WTC11 (cell line): ENCODE measurements around the gene IQCK. TPM values are rescaled to one million over a fixed set of nuclear protein-coding genes. Genes with fewer than 3 reads are reported as not detected.

Experiments used
- ATAC-seq: fragments of 200-7000 bp; cut with Tn5 transposase; 2 replicates; pipeline ENCODE4 v1.10.0; 2021; ENCODE audit warnings: mild to moderate bottlenecking, moderate library complexity
- CTCF ChIA-PET: fragments of 300-600 bp; sonication (Branson Sonifier 250); formaldehyde crosslinking; loops from one replicate; lab custom pipeline; 2021; ENCODE audit warnings: antibody characterized with exemption; lab: Charles Lee
- POLR2A ChIA-PET: fragments of 350-600 bp; sonication (Branson Sonifier 250); formaldehyde crosslinking; loops from one replicate; lab custom pipeline; 2021; ENCODE audit warnings: antibody characterized with exemption; lab: Charles Lee
- DNase-seq: peaks from one replicate; pipeline ENCODE4 v3.0.0; 2021; ENCODE audit warnings: low spot score
- H3K27ac Mint-ChIP-seq: 2 replicates; pipeline ENCODE4 v1.8.0; 2021; ENCODE audit warnings: mixed read lengths
- H3K27me3 Mint-ChIP-seq: 2 replicates; pipeline ENCODE4 v1.8.0; 2021; ENCODE audit warnings: low read depth, mild to moderate bottlenecking, moderate library complexity, mixed read lengths
- H3K36me3 Mint-ChIP-seq: 2 replicates; pipeline ENCODE4 v1.8.0; 2021; ENCODE audit warnings: mixed read lengths
- H3K4me1 Mint-ChIP-seq: 2 replicates; pipeline ENCODE4 v1.8.0; 2022; ENCODE audit warnings: mixed read lengths
- H3K4me3 Mint-ChIP-seq: 2 replicates; pipeline ENCODE4 v1.8.0; 2021; ENCODE audit warnings: mild to moderate bottlenecking, moderate library complexity, mixed read lengths
- H3K9me3 Mint-ChIP-seq: 2 replicates; pipeline ENCODE4 v1.8.0; 2021; ENCODE audit warnings: mixed read lengths
- E2F1 ChIP-seq: sonication (generic); formaldehyde crosslinking; IDR thresholded peaks from 2 replicates; pipeline ENCODE4 v1.8.0; 2022; ENCODE audit warnings: mild to moderate bottlenecking, missing genetic modification reagents
- ESRRA ChIP-seq: sonication (generic); formaldehyde crosslinking; IDR thresholded peaks from 2 replicates; pipeline ENCODE4 v1.8.1; 2022; ENCODE audit warnings: mild to moderate bottlenecking, missing genetic modification reagents, borderline replicate concordance
- FOXK1 ChIP-seq: sonication (generic); formaldehyde crosslinking; IDR thresholded peaks from 2 replicates; pipeline ENCODE4 v1.8.0; 2022; ENCODE audit warnings: mild to moderate bottlenecking, moderate library complexity, missing genetic modification reagents
- FOXP4 ChIP-seq: sonication (generic); formaldehyde crosslinking; IDR thresholded peaks from 2 replicates; pipeline ENCODE4 v1.8.0; 2022; ENCODE audit warnings: mild to moderate bottlenecking, missing genetic modification reagents
- IRF2 ChIP-seq: sonication (generic); formaldehyde crosslinking; IDR thresholded peaks from 2 replicates; pipeline ENCODE4 v1.8.0; 2022; ENCODE audit warnings: low read depth, missing genetic modification reagents, borderline replicate concordance
- JUN ChIP-seq: sonication (generic); formaldehyde crosslinking; IDR thresholded peaks from 2 replicates; pipeline ENCODE4 v1.8.0; 2023; ENCODE audit warnings: mild to moderate bottlenecking, missing genetic modification reagents
- MXD4 ChIP-seq: fragments of 250-450 bp; sonication (Bioruptor Pico); IDR thresholded peaks from 2 replicates; pipeline ENCODE4 v1.8.0; 2021; ENCODE audit warnings: mild to moderate bottlenecking, moderate library complexity, borderline replicate concordance
- NFATC4 ChIP-seq: fragments of 250-450 bp; sonication (Bioruptor Pico); IDR thresholded peaks from 2 replicates; pipeline ENCODE4 v1.9.0; 2021; ENCODE audit warnings: mild to moderate bottlenecking
- NFE2L1 ChIP-seq: sonication (generic); formaldehyde crosslinking; IDR thresholded peaks from 2 replicates; pipeline ENCODE4 v1.8.1; 2023; ENCODE audit warnings: missing genetic modification reagents
- NR1H2 ChIP-seq: sonication (generic); formaldehyde crosslinking; IDR thresholded peaks from 2 replicates; pipeline ENCODE4 v1.9.0; 2021; ENCODE audit warnings: mild to moderate bottlenecking, moderate library complexity, missing genetic modification reagents
- RELA ChIP-seq: sonication (generic); formaldehyde crosslinking; IDR thresholded peaks from 2 replicates; pipeline ENCODE4 v1.8.1; 2022; ENCODE audit warnings: missing genetic modification reagents, mild to moderate bottlenecking, borderline replicate concordance
- SOX15 ChIP-seq: fragments of 250-450 bp; sonication (Bioruptor Pico); IDR thresholded peaks from 2 replicates; pipeline ENCODE4 v1.9.0; 2021; ENCODE audit warnings: mild to moderate bottlenecking
- SP1 ChIP-seq: sonication (generic); formaldehyde crosslinking; conservative IDR thresholded peaks from 2 replicates; pipeline ENCODE4 v1.8.1; 2022; ENCODE audit warnings: missing genetic modification reagents
- TCF7 ChIP-seq: sonication (generic); formaldehyde crosslinking; IDR thresholded peaks from 2 replicates; pipeline ENCODE4 v1.8.0; 2022; ENCODE audit warnings: mild to moderate bottlenecking, low read depth, missing genetic modification reagents, moderate library complexity
- USF1 ChIP-seq: sonication (generic); formaldehyde crosslinking; IDR thresholded peaks from 2 replicates; pipeline ENCODE4 v1.8.0; 2022; ENCODE audit warnings: mild to moderate bottlenecking, missing genetic modification reagents
- ZBTB43 ChIP-seq: sonication (generic); formaldehyde crosslinking; IDR thresholded peaks from 2 replicates; pipeline ENCODE4 v1.8.1; 2023; ENCODE audit warnings: mild to moderate bottlenecking, missing genetic modification reagents
- ZNF416 ChIP-seq: fragments of 250-450 bp; sonication (Bioruptor Pico); IDR thresholded peaks from 2 replicates; pipeline ENCODE4 v1.9.0; 2021; ENCODE audit warnings: mild to moderate bottlenecking, inconsistent platforms
- ZNF512 ChIP-seq: sonication (generic); formaldehyde crosslinking; IDR thresholded peaks from 2 replicates; pipeline ENCODE4 v1.8.1; 2022; ENCODE audit warnings: missing genetic modification reagents, borderline replicate concordance
- total RNA-seq: library from RNA; stranded (reverse); gene quantifications from 3 replicates; pipeline ENCODE4 v1.2.3, GENCODE V29; 2021

IQCK gene
- total RNA-seq, 1 experiment from 2014 or later = 5.8 TPM

GRCh38 chr16:19835196-19835595 is 117.1 kb downstream of the IQCK start (continued):
- no peak for TF ChIP-seq ZNF512

- POLR2A ChIA-PET = no interaction called here
Measured at GRCh38 chr16:19835968-19836421, 117.9 kb downstream of the IQCK start.

GRCh38 chr16:19837331-19837980 is 119.4 kb downstream of the IQCK start:
- ChIA-PET POLR2A (no interaction called here), CTCF (interaction anchor here (0.8 to 2.1 kb wide), 3 partner anchors 17 to 70 kb away, joined by 3 to 6 read pairs (median 3); no protein-coding TSS in a partner anchor)
- DNase-seq = no peak
- no peak for TF ChIP-seq E2F1 (CRISPR knock-in tag)
- TF ChIP-seq SP1 (CRISPR knock-in tag) = no peak
- TF ChIP-seq TCF7 (CRISPR knock-in tag) = no peak
- TF ChIP-seq USF1 (CRISPR knock-in tag) = no peak
- no peak for TF ChIP-seq ZBTB43 (CRISPR knock-in tag)
- TF ChIP-seq JUN (CRISPR knock-in tag) = no peak
- no peak for TF ChIP-seq NFE2L1 (CRISPR knock-in tag)
- TF ChIP-seq ZNF416 = no peak
- no peak for TF ChIP-seq FOXK1 (CRISPR knock-in tag)
- TF ChIP-seq ESRRA = no peak
- no peak for TF ChIP-seq RELA (CRISPR knock-in tag)
- no peak for TF ChIP-seq MXD4 (CRISPR knock-in tag)
- no peak for TF ChIP-seq IRF2 (CRISPR knock-in tag)
- TF ChIP-seq NR1H2 (CRISPR knock-in tag) = no peak
- TF ChIP-seq FOXP4 (CRISPR knock-in tag) = no peak
- Mint-ChIP-seq H3K27ac (peak overlapping the region; percentile 20), H3K9me3 (no peaks in the 10 kb centered on the region), H3K4me1 (peaks cover 18% of the 10 kb centered on the region), H3K27me3 (no peaks in the 10 kb centered on the region), H3K36me3 (no peaks in the 10 kb centered on the region), H3K4me3 (no peak overlapping the region)
- ATAC-seq = no peak

More at GRCh38 chr16:19835968-19836421, 117.9 kb downstream of the IQCK start:
- DNase-seq (no peak), ATAC-seq (no peak)
- H3K36me3 Mint-ChIP-seq = no peaks in the 10 kb centered on the region
- CTCF ChIA-PET = no interaction called here
- TF ChIP-seq NFATC4 (no peak), FOXP4 (CRISPR knock-in tag) (no peak), SOX15 (CRISPR knock-in tag) (no peak)
- no peaks in the 10 kb centered on the region for H3K27me3 Mint-ChIP-seq
- H3K4me1 Mint-ChIP-seq = peaks cover 19% of the 10 kb centered on the region
- H3K4me3 Mint-ChIP-seq = no peak overlapping the region
- H3K9me3 Mint-ChIP-seq = no peaks in the 10 kb centered on the region
- no peak overlapping the region for H3K27ac Mint-ChIP-seq
